Neural cell (in vitro differentiated cells): ENCODE data around the gene MEGF11. TPM values are rescaled to one million over a fixed set of nuclear protein-coding genes. Genes with fewer than 3 reads are reported as not detected.

Experiments used
- H2AFZ ChIP-seq: fragments of 200-600, 300-800 bp; sonication (generic), shearing (Covaris generic); 2 replicates; pipeline ENCODE4 v1.6.0; 2014; ENCODE audit warnings: low read depth, mild to moderate bottlenecking, antibody characterized with exemption, low read length, moderate library complexity
- H3F3A ChIP-seq: fragments of 200-600 bp; shearing (Covaris generic); 2 replicates; pipeline ENCODE4 v1.6.1; 2016; ENCODE audit warnings: mild to moderate bottlenecking, moderate library complexity, mixed read lengths, antibody characterized with exemption, low read length; ENCODE audit not compliant: insufficient read depth, poor library complexity, severe bottlenecking
- H3K27ac ChIP-seq: fragments of 200-600, 300-800 bp; sonication (generic), shearing (Covaris generic); 2 replicates; pipeline ENCODE4 v1.5.1; 2014; ENCODE audit warnings: mild to moderate bottlenecking, low read length, moderate library complexity
- H3K27me3 ChIP-seq: fragments of 300-800, 200-600 bp; sonication (generic), shearing (Covaris generic); 2 replicates; pipeline ENCODE4 v1.6.0; 2014; ENCODE audit warnings: mild to moderate bottlenecking, low read depth, low read length, moderate library complexity; ENCODE audit not compliant: insufficient read depth
- H3K36me3 ChIP-seq: fragments of 300-800, 200-600 bp; sonication (generic), shearing (Covaris generic); 2 replicates; pipeline ENCODE4 v1.5.1; 2014; ENCODE audit warnings: mild to moderate bottlenecking, antibody characterized with exemption, low read length, moderate library complexity; ENCODE audit not compliant: insufficient read depth
- H3K4me2 ChIP-seq: fragments of 300-800, 200-600 bp; sonication (generic), shearing (Covaris generic); 2 replicates; pipeline ENCODE4 v1.6.0; 2014; ENCODE audit warnings: mild to moderate bottlenecking, low read length
- H3K4me3 ChIP-seq: fragments of 300-800, 200-600 bp; sonication (generic), shearing (Covaris generic); 2 replicates; pipeline ENCODE4 v1.5.1; 2014; ENCODE audit warnings: mild to moderate bottlenecking, low read length, moderate library complexity
- H3K79me2 ChIP-seq: fragments of 200-600 bp; shearing (Covaris generic); replicated peaks from 2 replicates; pipeline ENCODE4 v1.6.0; 2014; ENCODE audit warnings: mild to moderate bottlenecking, low read length, moderate library complexity; ENCODE audit not compliant: insufficient read depth
- H3K9ac ChIP-seq: fragments of 300-800, 200-600 bp; sonication (generic), shearing (Covaris generic); 2 replicates; pipeline ENCODE4 v1.6.1; 2016; ENCODE audit warnings: mild to moderate bottlenecking, low read length, mixed read lengths
- H3K9me2 ChIP-seq: fragments of 200-600 bp; shearing (Covaris generic); 2 replicates; pipeline ENCODE4 v1.6.1; 2016; ENCODE audit warnings: mild to moderate bottlenecking, low read length, mixed read lengths; ENCODE audit not compliant: insufficient read depth
- H3K9me3 ChIP-seq: fragments of 200-600, 300-800 bp; sonication (generic), shearing (Covaris generic); 2 replicates; pipeline ENCODE4 v1.6.1; 2016; ENCODE audit warnings: mild to moderate bottlenecking, mixed run types, low read length, moderate library complexity, mixed read lengths
- H4K20me1 ChIP-seq: fragments of 200-600 bp; shearing (Covaris generic); 2 replicates; pipeline ENCODE4 v1.6.1; 2016; ENCODE audit warnings: mild to moderate bottlenecking, mixed run types; ENCODE audit not compliant: insufficient read depth
- CTCF ChIP-seq: fragments of 450-650 bp; IDR thresholded peaks from 2 replicates; pipeline ENCODE4 v1.5.1; 2014; ENCODE audit warnings: antibody characterized with exemption, mild to moderate bottlenecking, moderate library complexity; ENCODE audit not compliant: poor library complexity, severe bottlenecking
- EP300 ChIP-seq: fragments of 450-650 bp; conservative IDR thresholded peaks from 2 replicates; pipeline ENCODE4 v1.6.1; 2014; ENCODE audit warnings: antibody characterized with exemption, mild to moderate bottlenecking, moderate library complexity; ENCODE audit not compliant: poor library complexity, severe bottlenecking
- EZH2 ChIP-seq: fragments of 200-600, 300-800 bp; shearing (Covaris generic), sonication (generic); IDR thresholded peaks from 2 replicates; pipeline ENCODE4 v1.6.1; 2014; ENCODE audit warnings: antibody characterized with exemption, low read length, borderline replicate concordance, mild to moderate bottlenecking; ENCODE audit not compliant: insufficient read depth, poor library complexity, severe bottlenecking
- MXI1 ChIP-seq: fragments of 450-650 bp; conservative IDR thresholded peaks from 2 replicates; pipeline ENCODE4 v1.6.1; 2014; ENCODE audit warnings: antibody characterized with exemption, mild to moderate bottlenecking; ENCODE audit not compliant: poor library complexity, severe bottlenecking
- POLR2AphosphoS5 ChIP-seq: IDR thresholded peaks from 2 replicates; pipeline ENCODE4 v1.6.1; 2012
- RAD21 ChIP-seq: fragments of 450-650 bp; conservative IDR thresholded peaks from 2 replicates; pipeline ENCODE4 v1.6.1; 2014; ENCODE audit warnings: antibody characterized with exemption, mild to moderate bottlenecking, moderate library complexity
- REST ChIP-seq: IDR thresholded peaks from 2 replicates; pipeline ENCODE4 v1.6.1; 2012; ENCODE audit warnings: borderline replicate concordance
- SMC3 ChIP-seq: fragments of 450-650 bp; conservative IDR thresholded peaks from 2 replicates; pipeline ENCODE4 v1.6.1; 2014; ENCODE audit warnings: antibody characterized with exemption, mild to moderate bottlenecking, moderate library complexity; ENCODE audit not compliant: poor library complexity
- TAF1 ChIP-seq: IDR thresholded peaks from 2 replicates; pipeline ENCODE4 v1.6.1; 2012; ENCODE audit warnings: low read depth
- polyA plus RNA-seq: library from polyadenylated mRNA; depleted of rRNA; stranded (reverse); fragments of >200 nt; gene quantifications from 2 replicates; pipeline ENCODE4 v1.2.3, GENCODE V29; 2014

MEGF11 gene
- polyA plus RNA-seq, 1 donor from 2014 or later, result 0.64 TPM

- H3K9me3 ChIP-seq, result no peaks in the 10 kb centered on the region
- no peaks in the 10 kb centered on the region for H3K9me2 ChIP-seq
- H3K4me3 ChIP-seq, result no peak overlapping the region
- TF ChIP-seq TAF1 (no peak), EZH2 (no peak), POLR2AphosphoS5 (no peak), EP300 (no peak), REST (no peak), RAD21 (no peak), CTCF (no peak), SMC3 (no peak), MXI1 (no peak)
- no peaks in the 10 kb centered on the region for H4K20me1 ChIP-seq
- H3K4me2 ChIP-seq, result no peak overlapping the region
- H2AFZ ChIP-seq, result no peak overlapping the region
- no peak overlapping the region for H3K9ac ChIP-seq
- no peak overlapping the region for H3K27ac ChIP-seq
- no peaks in the 10 kb centered on the region for H3K36me3 ChIP-seq
- no peaks in the 10 kb centered on the region for H3K79me2 ChIP-seq
- H3K27me3 ChIP-seq, result no peaks in the 10 kb centered on the region
- H3F3A ChIP-seq, result no peaks in the 10 kb centered on the region
Observed at GRCh38 chr15:66216806-66217205, 36.7 kb downstream of the MEGF11 start.

GRCh38 chr15:66215811-66216210 lies 37.7 kb downstream of the MEGF11 start:
- Histone ChIP-seq H3K4me2 (no peak overlapping the region), H3K4me3 (no peak overlapping the region)

More at GRCh38 chr15:66215811-66216210, 37.7 kb downstream of the MEGF11 start:
- Histone ChIP-seq H3K79me2 (no peaks in the 10 kb centered on the region), H3K27ac (no peak overlapping the region), H3K9me2 (no peaks in the 10 kb centered on the region), H4K20me1 (no peaks in the 10 kb centered on the region), H3F3A (no peaks in the 10 kb centered on the region), H3K36me3 (no peaks in the 10 kb centered on the region), H3K27me3 (no peaks in the 10 kb centered on the region), H3K9ac (no peak overlapping the region), H3K9me3 (no peaks in the 10 kb centered on the region), H2AFZ (no peak overlapping the region)
- no peak for TF ChIP-seq TAF1
- TF ChIP-seq POLR2AphosphoS5, result no peak
- no peak for TF ChIP-seq CTCF
- TF ChIP-seq REST, result no peak
- TF ChIP-seq EZH2, result no peak
- TF ChIP-seq SMC3, result no peak
- no peak for TF ChIP-seq MXI1
- TF ChIP-seq EP300, result no peak
- no peak for TF ChIP-seq RAD21
